ENCODE measurements around the gene NOS1AP. TPM values are rescaled to one million over a fixed set of nuclear protein-coding genes. Genes with fewer than 3 reads are reported as not detected.

The NOS1AP gene
- total and polyA plus RNA-seq, 9 of the 15 experiments (the other 6 are each of a cell fraction or from before 2014, with no cell fraction given): 0.07 to 1.5 (median 0.22) TPM

DNA sequence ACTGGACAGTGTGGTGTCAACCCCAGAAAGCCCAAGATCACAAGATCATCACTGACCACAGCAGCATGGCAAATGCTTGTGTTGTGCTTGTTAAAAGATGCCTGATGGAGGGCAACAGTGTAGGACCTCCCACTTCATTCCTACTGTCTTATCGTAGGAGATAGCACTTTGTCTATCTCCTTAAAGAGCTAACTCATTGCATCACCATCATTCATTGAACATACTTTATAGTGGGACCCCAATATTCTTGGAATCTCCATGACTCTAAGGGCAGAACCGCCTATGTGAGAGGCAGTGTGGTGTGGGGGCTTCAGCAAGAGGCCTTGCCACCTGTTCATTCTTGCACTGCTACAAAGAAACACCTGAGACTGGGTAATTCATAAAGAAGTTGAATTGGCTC is 347.4 kb downstream of the NOS1AP start:
- Histone ChIP-seq H3K27ac (ENCODE audit: extremely low read depth, low read depth, low read length) (no peak overlapping the region), H3K36me3 (ENCODE audit: control insufficient read depth, insufficient read depth, low read length) (no peaks in the 10 kb centered on the region), H3K4me1 (replicated peaks in 1 of 2; ENCODE audit: control insufficient read depth in 2 of 2, insufficient read depth in 2 of 2, low read length in 2 of 2) (peaks cover 18 to 59% of the 10 kb centered on the region in 2 experiments), H3K9me3 (replicated peaks; ENCODE audit: control insufficient read depth, insufficient read depth, low read depth, low read length) (no peaks in the 10 kb centered on the region), H3K4me2 (ENCODE audit: insufficient read depth, low read length) (peak overlapping the region; percentile 8; the same call in 1 of the 2 replicates), H3K27me3 (ENCODE audit: control insufficient read depth in 2 of 2, insufficient read depth in 2 of 2, low read length in 2 of 2) (no peaks in the 10 kb centered on the region), H3K79me2 (ENCODE audit: control insufficient read depth, insufficient read depth, low read length) (no peaks in the 10 kb centered on the region), H3K4me3 (no peak overlapping the region), H4K20me1 (replicated peaks; ENCODE audit: control insufficient read depth, insufficient read depth, low read length) (no peaks in the 10 kb centered on the region), H2AFZ (ENCODE audit: low read depth, low read length) (peak overlapping the region; percentile 49; the same call in 1 of the 2 replicates), H3K9ac (ENCODE audit: insufficient read depth in 1 of 2, low read depth in 2 of 2, low read length in 2 of 2) (no peak overlapping the region), H3K9me1 (ENCODE audit: control insufficient read depth, insufficient read depth, low read length) (no peaks in the 10 kb centered on the region)
- intact Hi-C loops (cut with micrococcal nuclease) (no loop called here), in situ Hi-C loops (cut with MboI) (no loop called here)
- no peak for ATAC-seq
- FAIRE-seq: no peak
- DNase-seq (ENCODE audit: extremely low read depth in 1 of 4, low spot score in 3 of 4): no peak
- ChIA-PET POLR2A (no interaction called here), CTCF (ENCODE audit: low intra/inter-chr PET ratio) (no interaction called here)
- TF ChIP-seq CEBPG (CRISPR knock-in tag; IDR thresholded peaks at IDR 0.05) (no peak), CEBPG (tag; conservative IDR thresholded peaks at IDR 0.05 in 1 of 2, IDR thresholded peaks at IDR 0.05 in 1 of 2) (0 out of 4 replicates have a peak, but pooled peaks of 1 of the 2 experiments have one; percentile 48), TOE1 (IDR thresholded peaks at IDR 0.05; ENCODE audit: borderline replicate concordance) (no peak), TOE1 (CRISPR knock-in tag; IDR thresholded peaks at IDR 0.05; ENCODE audit: borderline replicate concordance, low read depth) (no peak), CEBPB (tag; IDR thresholded peaks at IDR 0.05) (peak; percentile 58)
- TF ChIP-seq, protein P1, sequence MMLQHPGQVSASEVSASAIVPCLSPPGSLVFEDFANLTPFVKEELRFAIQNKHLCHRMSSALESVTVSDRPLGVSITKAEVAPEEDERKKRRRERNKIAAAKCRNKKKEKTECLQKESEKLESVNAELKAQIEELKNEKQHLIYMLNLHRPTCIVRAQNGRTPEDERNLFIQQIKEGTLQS (IDR thresholded peaks at IDR 0.05): peak; percentile 75
- TF ChIP-seq, protein P1 (CRISPR knock-in tag; conservative IDR thresholded peaks at IDR 0.05): no peak
- no TSS peak for BruUV-seq (replicated peaks)
- WGBS (ENCODE audit: insufficient coverage, low coverage, missing lambda C conversion rate): 20% methylated on average over 2 of the region's 2 CpGs
